ENCODE results near the gene NLGN3. TPM values are rescaled to one million over a fixed set of nuclear protein-coding genes. Genes with fewer than 3 reads are reported as not detected.

The NLGN3 gene
- total and polyA plus RNA-seq, 2 of the 8 experiments (the other 6 are each of a cell fraction or from before 2014, with no cell fraction given) = 12.0 to 14.8 TPM

DNA sequence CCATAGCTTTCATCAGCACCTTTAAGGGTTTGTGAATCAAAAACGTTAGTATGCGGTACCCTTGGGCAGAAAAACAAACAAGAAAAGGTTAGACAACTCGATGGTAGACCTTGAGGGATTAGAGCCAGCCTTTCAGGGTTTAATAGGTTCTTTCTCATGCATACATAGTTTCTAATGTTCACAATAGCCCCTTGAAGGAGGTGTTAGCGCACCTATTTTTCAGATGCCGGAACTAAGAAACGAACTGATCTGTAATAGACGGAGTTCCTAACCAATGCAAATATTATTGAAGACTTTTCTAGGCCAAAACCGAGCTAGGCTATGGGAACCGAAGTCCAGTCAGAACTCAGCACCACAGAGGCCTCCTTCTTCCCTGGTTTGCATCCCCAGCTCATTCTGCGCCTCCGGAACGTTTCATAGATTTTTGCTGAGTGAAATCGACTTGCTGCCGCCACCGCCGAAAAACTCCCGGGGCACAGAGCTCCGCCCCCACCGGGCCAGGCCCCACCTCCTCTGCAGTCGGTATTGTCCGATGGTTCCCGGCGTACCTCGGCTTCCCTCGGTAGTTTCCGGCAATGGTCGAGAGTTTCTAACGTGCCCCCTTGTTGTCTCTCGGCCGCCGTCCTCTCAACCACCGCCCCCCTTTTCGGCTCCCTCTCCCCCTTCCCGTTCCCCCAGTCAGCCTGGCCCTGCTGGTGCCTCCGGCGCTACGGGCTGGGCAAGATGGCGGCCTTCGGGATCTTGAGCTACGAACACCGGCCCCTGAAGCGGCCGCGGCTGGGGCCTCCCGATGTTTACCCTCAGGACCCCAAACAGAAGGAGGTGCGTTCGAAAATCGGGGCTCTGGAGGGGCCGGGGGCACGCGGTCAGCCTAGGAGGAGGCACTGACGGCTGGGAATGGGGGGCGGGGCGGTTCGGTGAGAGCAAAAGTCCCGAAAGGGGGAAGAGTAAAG, 26.3 kb upstream of the NLGN3 start, which contains the start of gene MED12:
TSS of gene MED12 (plus strand) at position 565 of the 953 bp plus-strand sequence. CDS start at position 724, 159 bp downstream.
- H2BK5ac ChIP-seq (ENCODE audit: low read depth, low read length) = no peak within 1 kb of the TSS
- H4K8ac ChIP-seq (ENCODE audit: extremely low read depth, insufficient read depth, low read length) = no peak within 1 kb of the TSS
- H4K91ac ChIP-seq (replicated peaks; ENCODE audit: insufficient read length, low read length) = no peak within 1 kb of the TSS
- H2BK120ac ChIP-seq (replicated peaks; ENCODE audit: low read depth, low read length) = no peak within 1 kb of the TSS
- H2BK12ac ChIP-seq (ENCODE audit: low read depth, low read length) = no peak within 1 kb of the TSS
- H3K23me2 ChIP-seq (ENCODE audit: low read depth, low read length) = no peaks in the 10 kb centered on the region; the same call in 1 of the 2 replicates
- H3K4me2 ChIP-seq (ENCODE audit: insufficient read depth in 1 of 2, low read depth in 2 of 2, low read length in 2 of 2) = peak within 1 kb of the TSS; percentile 67 to 91
- peak within 1 kb of the TSS; percentile 43 to 84 (median 55) for H3K4me3 ChIP-seq (ENCODE audit: extremely low read depth in 1 of 4, insufficient read depth in 2 of 4, low read depth in 3 of 4, low read length in 4 of 4)
- no peaks in the 10 kb centered on the region for H3K9me3 ChIP-seq (ENCODE audit: insufficient read depth in 2 of 2, low read depth in 1 of 2, low read length in 1 of 2)
- peaks cover 0 to 6% (median 2%) of the 10 kb centered on the region in 4 experiments; a peak in 3 of 7 replicates for H3K4me1 ChIP-seq (replicated peaks in 1 of 4; ENCODE audit: control insufficient read depth in 3 of 4, insufficient read depth in 4 of 4, low read length in 3 of 4)
- H2BK15ac ChIP-seq (ENCODE audit: low read length) = no peak within 1 kb of the TSS
- no peak within 1 kb of the TSS for H2BK20ac ChIP-seq (ENCODE audit: low read length)
- H3K23ac ChIP-seq (ENCODE audit: insufficient read length) = no peak within 1 kb of the TSS
- peaks cover 0 to 3% (median 0%) of the 10 kb centered on the region in 4 experiments; a peak in 1 of 7 replicates for H3K27me3 ChIP-seq (replicated peaks in 1 of 4; ENCODE audit: control insufficient read depth in 3 of 4, extremely low read depth in 1 of 4, insufficient read depth in 3 of 4, low read length in 3 of 4)
- H3K4ac ChIP-seq (replicated peaks; ENCODE audit: insufficient read length, low read depth, low read length) = no peak within 1 kb of the TSS
- 6% methylated on average over 5 of the region's 56 CpGs; no CpG with 5 or more reads in 1 of the 2 experiments for WGBS, 2 experiments (ENCODE audit: extremely low coverage in 1 of 2, insufficient coverage in 1 of 2, insufficient read length in 1 of 2, insufficient replicate concordance in 2 of 2, low coverage in 1 of 2, low lambda C conversion rate in 2 of 2, missing lambda C conversion rate in 1 of 2)
- no peak within 1 kb of the TSS for H4K5ac ChIP-seq (ENCODE audit: insufficient read length, low read depth, low read length)
- FAIRE-seq = peak; percentile 48
- peak within 1 kb of the TSS; percentile 67; the same call in 1 of the 2 replicates for H2AFZ ChIP-seq (ENCODE audit: low read length)
- peaks cover 0 to 2% of the 10 kb centered on the region in 2 experiments for H4K20me1 ChIP-seq (replicated peaks in 1 of 2; ENCODE audit: control insufficient read depth in 1 of 2, insufficient read depth in 2 of 2, low read length in 2 of 2)
- ChIA-PET POLR2A (ENCODE audit: partially characterized antibody) (interaction anchor here (0.9 to 2.7 kb wide), 10 partner anchors 8 to 247 kb away, joined by 3 to 17 read pairs (median 4); partner anchors contain the start of genes FOXO4, SNX12 and TAF1), CTCF (ENCODE audit: partially characterized antibody) (interaction anchor here (0.8 to 2.8 kb wide), 3 partner anchors 12 to 19 kb away, joined by 3 to 13 read pairs (median 4); no protein-coding TSS in a partner anchor)
- H3K14ac ChIP-seq (ENCODE audit: insufficient read length) = no peak within 1 kb of the TSS
- H3K18ac ChIP-seq (ENCODE audit: extremely low read depth, low read length) = no peak within 1 kb of the TSS
- H3K56ac ChIP-seq (replicated peaks; ENCODE audit: insufficient read length, low read depth, low read length) = peak within 1 kb of the TSS; percentile 54
- peak in 1 of 2 experiments; percentile 86 for DNase-seq (ENCODE audit: low read depth in 1 of 2, low spot score in 2 of 2)
- no peak within 1 kb of the TSS; the same call in 1 of the 2 replicates for H3K27ac ChIP-seq (ENCODE audit: low read depth, low read length)
- H3K79me1 ChIP-seq (ENCODE audit: low read depth, low read length) = no peaks in the 10 kb centered on the region
- 0 out of 2 replicates have a peak within 1 kb of the TSS, but pooled peaks have one; percentile 15 for H2AK5ac ChIP-seq (ENCODE audit: low read depth, low read length)
- H3K79me2 ChIP-seq (ENCODE audit: control insufficient read depth in 1 of 2, insufficient read depth in 2 of 2, low read length in 2 of 2) = no peaks in the 10 kb centered on the region
- H3K9ac ChIP-seq (replicated peaks in 1 of 4; ENCODE audit: extremely low read depth in 1 of 4, low read depth in 3 of 4, low read length in 3 of 4) = peak within 1 kb of the TSS; percentile 60 to 78 (median 70)
- H3K36me3 ChIP-seq (ENCODE audit: control insufficient read depth in 2 of 4, insufficient read depth in 4 of 4, low read length in 3 of 4) = peaks cover under 1 to 28% (median 14%) of the 10 kb centered on the region in 4 experiments; a peak in 6 of 8 replicates
- TF ChIP-seq CTCF (IDR thresholded peaks at IDR 0.05; ENCODE audit: control extremely low read depth in 1 of 3, insufficient read depth in 1 of 3, low read depth in 1 of 3, low read length in 3 of 3) (no peak), RAD21 (IDR thresholded peaks at IDR 0.05 in 1 of 2, conservative IDR thresholded peaks at IDR 0.05 in 1 of 2; ENCODE audit: low read depth in 2 of 2, low read length in 2 of 2) (peak; percentile 1 to 10; a peak in 1 of 4 replicates), SIN3A (conservative IDR thresholded peaks at IDR 0.05 in 1 of 2, IDR thresholded peaks at IDR 0.05 in 1 of 2; ENCODE audit: low read depth in 1 of 2, low read length in 2 of 2) (peak in 1 of 2 experiments; percentile 46; a peak in 1 of 4 replicates), PHF8 (conservative IDR thresholded peaks at IDR 0.05; ENCODE audit: low read depth, low read length) (peak; percentile 45; the same call in 1 of the 2 replicates)
- TF ChIP-seq, protein P1, sequence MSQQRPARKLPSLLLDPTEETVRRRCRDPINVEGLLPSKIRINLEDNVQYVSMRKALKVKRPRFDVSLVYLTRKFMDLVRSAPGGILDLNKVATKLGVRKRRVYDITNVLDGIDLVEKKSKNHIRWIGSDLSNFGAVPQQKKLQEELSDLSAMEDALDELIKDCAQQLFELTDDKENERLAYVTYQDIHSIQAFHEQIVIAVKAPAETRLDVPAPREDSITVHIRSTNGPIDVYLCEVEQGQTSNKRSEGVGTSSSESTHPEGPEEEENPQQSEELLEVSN (IDR thresholded peaks at IDR 0.05) = no peak
